Measurements from ENCODE around the gene NUDT4.

DNA sequence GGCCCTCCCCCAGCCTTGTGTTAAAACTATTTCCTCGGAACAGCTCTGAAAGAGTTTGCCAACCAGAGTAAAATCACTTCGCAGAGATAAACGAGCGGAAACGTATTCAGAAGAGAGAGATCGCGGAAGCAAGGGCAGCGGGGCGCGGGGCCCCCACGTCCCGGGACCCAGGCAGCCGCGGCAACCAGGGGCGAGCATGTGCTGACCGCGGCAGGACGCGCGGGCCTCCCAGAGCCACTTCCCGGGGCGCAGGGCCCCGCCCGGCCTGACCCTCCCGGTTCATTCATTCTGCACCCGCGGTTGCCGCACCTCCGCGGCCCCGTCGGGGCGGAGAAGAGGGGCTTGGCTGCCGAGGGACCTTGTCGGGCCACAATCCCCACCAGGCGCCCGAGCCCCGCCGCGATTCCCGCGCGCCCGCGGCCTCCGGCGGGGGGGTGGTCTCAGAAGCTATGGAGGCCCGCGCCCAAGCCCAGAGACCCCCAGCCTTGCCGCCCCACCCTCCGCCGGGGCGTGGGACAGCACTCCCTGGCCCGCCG lies 63.4 kb downstream of the NUDT4 start:
- TF ChIP-seq TEAD4 (CRISPR knock-in tag; IDR thresholded peaks at IDR 0.05) (no peak), KAT7 (CRISPR knock-in tag; IDR thresholded peaks at IDR 0.05; ENCODE audit: borderline replicate concordance) (no peak), NFE2L1 (CRISPR knock-in tag; IDR thresholded peaks at IDR 0.05) (no peak), ZNF121 (CRISPR knock-in tag; IDR thresholded peaks at IDR 0.05) (no peak), JUN (CRISPR knock-in tag; IDR thresholded peaks at IDR 0.05) (no peak)
- TF ChIP-seq, protein P1, sequence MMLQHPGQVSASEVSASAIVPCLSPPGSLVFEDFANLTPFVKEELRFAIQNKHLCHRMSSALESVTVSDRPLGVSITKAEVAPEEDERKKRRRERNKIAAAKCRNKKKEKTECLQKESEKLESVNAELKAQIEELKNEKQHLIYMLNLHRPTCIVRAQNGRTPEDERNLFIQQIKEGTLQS (CRISPR knock-in tag; conservative IDR thresholded peaks at IDR 0.05) = no peak
- TF ChIP-seq, protein P2, sequence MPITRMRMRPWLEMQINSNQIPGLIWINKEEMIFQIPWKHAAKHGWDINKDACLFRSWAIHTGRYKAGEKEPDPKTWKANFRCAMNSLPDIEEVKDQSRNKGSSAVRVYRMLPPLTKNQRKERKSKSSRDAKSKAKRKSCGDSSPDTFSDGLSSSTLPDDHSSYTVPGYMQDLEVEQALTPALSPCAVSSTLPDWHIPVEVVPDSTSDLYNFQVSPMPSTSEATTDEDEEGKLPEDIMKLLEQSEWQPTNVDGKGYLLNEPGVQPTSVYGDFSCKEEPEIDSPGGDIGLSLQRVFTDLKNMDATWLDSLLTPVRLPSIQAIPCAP (CRISPR knock-in tag; IDR thresholded peaks at IDR 0.05) = no peak
- TF ChIP-seq, protein P3, sequence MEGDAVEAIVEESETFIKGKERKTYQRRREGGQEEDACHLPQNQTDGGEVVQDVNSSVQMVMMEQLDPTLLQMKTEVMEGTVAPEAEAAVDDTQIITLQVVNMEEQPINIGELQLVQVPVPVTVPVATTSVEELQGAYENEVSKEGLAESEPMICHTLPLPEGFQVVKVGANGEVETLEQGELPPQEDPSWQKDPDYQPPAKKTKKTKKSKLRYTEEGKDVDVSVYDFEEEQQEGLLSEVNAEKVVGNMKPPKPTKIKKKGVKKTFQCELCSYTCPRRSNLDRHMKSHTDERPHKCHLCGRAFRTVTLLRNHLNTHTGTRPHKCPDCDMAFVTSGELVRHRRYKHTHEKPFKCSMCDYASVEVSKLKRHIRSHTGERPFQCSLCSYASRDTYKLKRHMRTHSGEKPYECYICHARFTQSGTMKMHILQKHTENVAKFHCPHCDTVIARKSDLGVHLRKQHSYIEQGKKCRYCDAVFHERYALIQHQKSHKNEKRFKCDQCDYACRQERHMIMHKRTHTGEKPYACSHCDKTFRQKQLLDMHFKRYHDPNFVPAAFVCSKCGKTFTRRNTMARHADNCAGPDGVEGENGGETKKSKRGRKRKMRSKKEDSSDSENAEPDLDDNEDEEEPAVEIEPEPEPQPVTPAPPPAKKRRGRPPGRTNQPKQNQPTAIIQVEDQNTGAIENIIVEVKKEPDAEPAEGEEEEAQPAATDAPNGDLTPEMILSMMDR (IDR thresholded peaks at IDR 0.05) = no peak
- TF ChIP-seq, protein P4, sequence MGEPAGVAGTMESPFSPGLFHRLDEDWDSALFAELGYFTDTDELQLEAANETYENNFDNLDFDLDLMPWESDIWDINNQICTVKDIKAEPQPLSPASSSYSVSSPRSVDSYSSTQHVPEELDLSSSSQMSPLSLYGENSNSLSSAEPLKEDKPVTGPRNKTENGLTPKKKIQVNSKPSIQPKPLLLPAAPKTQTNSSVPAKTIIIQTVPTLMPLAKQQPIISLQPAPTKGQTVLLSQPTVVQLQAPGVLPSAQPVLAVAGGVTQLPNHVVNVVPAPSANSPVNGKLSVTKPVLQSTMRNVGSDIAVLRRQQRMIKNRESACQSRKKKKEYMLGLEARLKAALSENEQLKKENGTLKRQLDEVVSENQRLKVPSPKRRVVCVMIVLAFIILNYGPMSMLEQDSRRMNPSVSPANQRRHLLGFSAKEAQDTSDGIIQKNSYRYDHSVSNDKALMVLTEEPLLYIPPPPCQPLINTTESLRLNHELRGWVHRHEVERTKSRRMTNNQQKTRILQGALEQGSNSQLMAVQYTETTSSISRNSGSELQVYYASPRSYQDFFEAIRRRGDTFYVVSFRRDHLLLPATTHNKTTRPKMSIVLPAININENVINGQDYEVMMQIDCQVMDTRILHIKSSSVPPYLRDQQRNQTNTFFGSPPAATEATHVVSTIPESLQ (CRISPR knock-in tag; IDR thresholded peaks at IDR 0.05) = no peak
- TF ChIP-seq, protein P5, sequence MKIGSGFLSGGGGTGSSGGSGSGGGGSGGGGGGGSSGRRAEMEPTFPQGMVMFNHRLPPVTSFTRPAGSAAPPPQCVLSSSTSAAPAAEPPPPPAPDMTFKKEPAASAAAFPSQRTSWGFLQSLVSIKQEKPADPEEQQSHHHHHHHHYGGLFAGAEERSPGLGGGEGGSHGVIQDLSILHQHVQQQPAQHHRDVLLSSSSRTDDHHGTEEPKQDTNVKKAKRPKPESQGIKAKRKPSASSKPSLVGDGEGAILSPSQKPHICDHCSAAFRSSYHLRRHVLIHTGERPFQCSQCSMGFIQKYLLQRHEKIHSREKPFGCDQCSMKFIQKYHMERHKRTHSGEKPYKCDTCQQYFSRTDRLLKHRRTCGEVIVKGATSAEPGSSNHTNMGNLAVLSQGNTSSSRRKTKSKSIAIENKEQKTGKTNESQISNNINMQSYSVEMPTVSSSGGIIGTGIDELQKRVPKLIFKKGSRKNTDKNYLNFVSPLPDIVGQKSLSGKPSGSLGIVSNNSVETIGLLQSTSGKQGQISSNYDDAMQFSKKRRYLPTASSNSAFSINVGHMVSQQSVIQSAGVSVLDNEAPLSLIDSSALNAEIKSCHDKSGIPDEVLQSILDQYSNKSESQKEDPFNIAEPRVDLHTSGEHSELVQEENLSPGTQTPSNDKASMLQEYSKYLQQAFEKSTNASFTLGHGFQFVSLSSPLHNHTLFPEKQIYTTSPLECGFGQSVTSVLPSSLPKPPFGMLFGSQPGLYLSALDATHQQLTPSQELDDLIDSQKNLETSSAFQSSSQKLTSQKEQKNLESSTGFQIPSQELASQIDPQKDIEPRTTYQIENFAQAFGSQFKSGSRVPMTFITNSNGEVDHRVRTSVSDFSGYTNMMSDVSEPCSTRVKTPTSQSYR (CRISPR knock-in tag; IDR thresholded peaks at IDR 0.05) = no peak
